Subcutaneous adipose tissue (tissue), 4 donors: ENCODE data around the gene STH. TPM values are rescaled to one million over a fixed set of nuclear protein-coding genes. Genes with fewer than 3 reads are reported as not detected.

Experiments used
- total RNA-seq, 4 donors: library from RNA; depleted of rRNA; stranded (reverse); fragments of >200 nt; gene quantifications; one replicate each; pipeline ENCODE4 v1.1.0, GENCODE V29; 2016
- TF ChIP-seq, protein P1 (sequence below): fragments of 450-650 bp; IDR thresholded peaks from one replicate; pipeline ENCODE4 v1.5.1; 2016; ENCODE audit warnings: low read depth, mild to moderate bottlenecking, control low read depth, antibody characterized with exemption, moderate library complexity

Gene STH
- total RNA-seq, 4 donors from 2014 or later, result not detected

DNA sequence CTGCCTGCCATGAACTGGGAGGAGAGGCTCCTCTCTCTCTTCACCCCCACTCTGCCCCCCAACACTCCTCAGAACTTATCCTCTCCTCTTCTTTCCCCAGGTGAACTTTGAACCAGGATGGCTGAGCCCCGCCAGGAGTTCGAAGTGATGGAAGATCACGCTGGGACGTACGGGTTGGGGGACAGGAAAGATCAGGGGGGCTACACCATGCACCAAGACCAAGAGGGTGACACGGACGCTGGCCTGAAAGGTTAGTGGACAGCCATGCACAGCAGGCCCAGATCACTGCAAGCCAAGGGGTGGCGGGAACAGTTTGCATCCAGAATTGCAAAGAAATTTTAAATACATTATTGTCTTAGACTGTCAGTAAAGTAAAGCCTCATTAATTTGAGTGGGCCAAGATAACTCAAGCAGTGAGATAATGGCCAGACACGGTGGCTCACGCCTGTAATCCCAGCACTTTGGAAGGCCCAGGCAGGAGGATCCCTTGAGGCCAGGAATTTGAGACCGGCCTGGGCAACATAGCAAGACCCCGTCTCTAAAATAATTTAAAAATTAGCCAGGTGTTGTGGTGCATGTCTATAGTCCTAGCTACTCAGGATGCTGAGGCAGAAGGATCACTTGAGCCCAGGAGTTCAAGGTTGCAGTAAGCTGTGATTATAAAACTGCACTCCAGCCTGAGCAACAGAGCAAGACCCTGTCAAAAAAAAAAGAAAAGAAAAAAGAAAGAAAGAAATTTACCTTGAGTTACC lies 36.7 kb upstream of the STH start:
- TF ChIP-seq, protein P1, sequence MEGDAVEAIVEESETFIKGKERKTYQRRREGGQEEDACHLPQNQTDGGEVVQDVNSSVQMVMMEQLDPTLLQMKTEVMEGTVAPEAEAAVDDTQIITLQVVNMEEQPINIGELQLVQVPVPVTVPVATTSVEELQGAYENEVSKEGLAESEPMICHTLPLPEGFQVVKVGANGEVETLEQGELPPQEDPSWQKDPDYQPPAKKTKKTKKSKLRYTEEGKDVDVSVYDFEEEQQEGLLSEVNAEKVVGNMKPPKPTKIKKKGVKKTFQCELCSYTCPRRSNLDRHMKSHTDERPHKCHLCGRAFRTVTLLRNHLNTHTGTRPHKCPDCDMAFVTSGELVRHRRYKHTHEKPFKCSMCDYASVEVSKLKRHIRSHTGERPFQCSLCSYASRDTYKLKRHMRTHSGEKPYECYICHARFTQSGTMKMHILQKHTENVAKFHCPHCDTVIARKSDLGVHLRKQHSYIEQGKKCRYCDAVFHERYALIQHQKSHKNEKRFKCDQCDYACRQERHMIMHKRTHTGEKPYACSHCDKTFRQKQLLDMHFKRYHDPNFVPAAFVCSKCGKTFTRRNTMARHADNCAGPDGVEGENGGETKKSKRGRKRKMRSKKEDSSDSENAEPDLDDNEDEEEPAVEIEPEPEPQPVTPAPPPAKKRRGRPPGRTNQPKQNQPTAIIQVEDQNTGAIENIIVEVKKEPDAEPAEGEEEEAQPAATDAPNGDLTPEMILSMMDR, result no peak

DNA sequence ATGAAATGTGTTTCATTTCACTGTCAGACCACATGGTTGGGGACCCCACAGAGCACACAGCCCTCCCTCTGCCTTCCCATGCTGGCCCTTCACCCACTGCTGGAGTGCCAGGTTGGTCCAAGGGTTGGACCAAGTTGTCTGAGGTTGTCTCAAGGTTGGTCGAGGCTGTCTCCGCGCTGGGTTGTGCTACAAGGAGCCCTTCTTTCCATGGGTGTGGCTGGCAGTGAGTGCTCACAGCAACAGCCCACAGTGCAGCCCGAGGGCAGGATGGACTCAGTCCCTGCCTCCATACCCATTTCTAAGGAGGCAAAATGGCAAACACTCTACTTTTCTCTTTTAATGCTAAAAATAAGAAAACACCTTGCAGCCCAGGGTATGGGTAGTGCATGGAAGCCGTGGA lies 35.8 kb upstream of the STH start:
- TF ChIP-seq, protein P1, result no peak

DNA sequence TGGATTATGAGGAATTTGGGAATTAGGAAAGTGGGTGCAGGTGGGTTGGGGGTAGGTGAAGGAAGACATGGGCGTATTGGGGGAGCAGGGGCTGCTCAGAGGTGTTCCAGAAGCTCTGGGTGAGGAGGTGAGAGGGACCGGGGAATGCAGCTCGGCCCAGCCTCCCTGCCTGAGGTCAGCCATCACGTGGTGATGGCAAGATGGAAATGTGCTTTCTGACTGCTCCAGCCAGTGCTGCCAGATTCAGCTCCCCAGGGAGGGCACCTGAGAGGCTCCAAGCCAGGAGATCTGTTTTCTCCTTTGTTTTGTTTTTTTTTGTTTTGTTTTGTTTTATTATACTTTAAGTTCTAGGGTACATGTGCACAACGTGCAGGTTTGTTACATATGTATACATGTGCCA lies 35.2 kb upstream of the STH start:
- TF ChIP-seq, protein P1, result no peak

DNA sequence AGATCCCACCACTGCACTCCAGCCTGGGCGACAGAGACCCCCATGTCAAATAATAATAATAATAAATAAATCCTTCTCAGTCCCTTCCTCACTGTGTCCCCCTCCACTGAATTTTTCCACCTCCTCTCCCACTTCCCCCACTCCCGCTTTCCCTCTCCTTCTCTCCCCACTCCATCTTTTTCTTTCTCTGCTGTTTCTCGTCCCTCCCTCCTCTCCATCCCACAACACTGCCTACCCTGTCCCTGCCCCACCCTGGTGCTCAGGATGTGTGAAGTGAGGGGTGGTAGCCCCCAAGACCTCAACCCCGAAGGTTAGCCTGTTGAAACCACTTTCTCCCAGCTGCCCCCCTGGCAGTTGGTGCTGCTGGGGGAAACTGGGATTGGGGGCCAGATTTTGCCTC lies 34.4 kb upstream of the STH start:
- TF ChIP-seq, protein P1, result no peak

DNA sequence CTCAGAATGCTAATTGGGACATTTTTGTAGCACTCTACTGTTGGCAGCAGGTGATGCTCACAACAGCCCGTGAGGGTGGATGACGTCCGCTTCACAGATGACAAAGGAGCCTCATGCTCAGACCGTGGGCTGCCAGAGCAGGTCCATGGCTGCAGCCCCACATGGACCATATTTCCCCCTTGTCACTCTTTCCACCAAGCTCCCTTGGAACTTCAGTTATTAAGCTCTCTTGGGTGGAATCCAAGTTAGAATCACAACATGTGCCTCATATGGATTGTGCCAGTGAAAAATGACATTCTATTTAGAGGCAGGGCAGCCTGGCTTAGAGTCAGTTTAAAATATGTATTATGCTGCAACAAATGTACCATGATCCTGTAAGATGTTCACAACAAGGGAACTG lies 33.2 kb upstream of the STH start:
- TF ChIP-seq, protein P1, result no peak

DNA sequence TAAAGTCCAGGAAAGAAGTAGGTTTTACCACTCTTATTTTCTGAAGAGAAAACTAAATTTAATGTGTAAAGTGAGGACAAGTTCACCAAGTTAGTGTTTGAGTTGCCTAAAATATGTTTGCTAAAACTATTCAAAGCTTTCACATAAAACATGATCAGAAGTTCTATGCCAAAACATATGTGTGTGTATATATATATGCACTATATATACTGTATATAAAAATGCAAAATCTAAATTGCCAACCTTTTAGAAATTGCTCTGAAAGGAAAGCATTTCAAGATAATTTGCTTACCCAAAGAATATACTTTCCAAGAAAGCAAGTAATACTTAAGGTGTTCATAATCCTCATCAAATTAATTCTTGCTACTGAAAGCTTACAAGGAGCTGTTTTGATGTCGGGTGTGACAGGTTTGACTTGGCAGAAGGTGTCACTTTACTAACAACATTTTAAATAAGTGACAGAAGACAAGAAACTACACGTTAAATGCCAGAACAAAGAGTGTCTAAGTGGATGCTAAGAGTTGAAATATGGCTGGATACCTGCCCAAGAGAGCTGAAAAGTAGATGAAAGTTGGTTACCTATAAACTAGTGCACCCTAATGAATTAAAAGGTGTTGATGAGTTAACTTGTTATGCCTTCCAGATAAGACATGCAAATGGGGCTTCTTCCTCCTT lies 32.3 kb upstream of the STH start:
- TF ChIP-seq, protein P1, result no peak

DNA sequence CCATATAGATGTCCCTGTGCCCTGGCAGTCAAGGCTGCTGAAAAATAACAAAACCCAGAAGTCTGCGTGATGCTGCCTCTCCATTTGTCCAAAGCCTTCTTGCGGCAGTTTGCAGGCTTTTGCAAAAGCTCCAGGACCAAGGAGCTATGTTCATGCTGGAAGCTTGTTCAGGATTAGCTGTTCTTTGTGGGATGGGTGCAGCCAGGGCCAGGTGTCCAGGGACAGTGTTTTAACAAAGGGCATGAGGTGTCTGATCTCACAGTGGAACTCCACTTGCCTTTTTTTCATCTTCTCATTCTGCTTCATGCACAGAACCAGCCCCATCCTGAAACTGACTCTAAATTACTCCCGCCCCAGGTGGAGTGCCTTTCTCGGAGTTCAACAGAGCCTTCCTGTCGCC lies 31.7 kb upstream of the STH start:
- TF ChIP-seq, protein P1, result no peak
